DND-41 (cell line): Measurements from ENCODE around the gene CEACAM4.

Experiments used
- ATAC-seq: fragments of 200-7000 bp; cut with Tn5 transposase; 3 replicates; pipeline ENCODE4 v1.9.1; 2021; ENCODE audit warnings: low read depth; ENCODE audit not compliant: insufficient read depth
- DNase-seq: peaks from one replicate; pipeline ENCODE4 v3.0.0-alpha.2; 2020
- H2AFZ ChIP-seq: 2 replicates; pipeline ENCODE4 v1.6.0; 2012; ENCODE audit warnings: low read depth, low read length
- H3K27ac ChIP-seq: 2 replicates; pipeline ENCODE4 v1.5.1; 2012; ENCODE audit warnings: low read length, inconsistent platforms
- H3K27me3 ChIP-seq: fragments of 200-600 bp; sonication (generic); 2 replicates; pipeline ENCODE4 v1.6.0; 2012; ENCODE audit warnings: low read length, mild to moderate bottlenecking, inconsistent platforms; ENCODE audit not compliant: insufficient read depth, poor library complexity
- H3K36me3 ChIP-seq: 2 replicates; pipeline ENCODE4 v1.5.1; 2012; ENCODE audit warnings: low read length, inconsistent platforms; ENCODE audit not compliant: insufficient read depth
- H3K4me1 ChIP-seq: 2 replicates; pipeline ENCODE4 v1.5.1; 2012; ENCODE audit warnings: mild to moderate bottlenecking, low read length; ENCODE audit not compliant: insufficient read depth
- H3K4me2 ChIP-seq: 2 replicates; pipeline ENCODE4 v1.6.0; 2012; ENCODE audit warnings: mild to moderate bottlenecking, moderate library complexity, low read length, inconsistent platforms; ENCODE audit not compliant: insufficient read depth
- H3K4me3 ChIP-seq, 2 experiments: fragments of 200-600 bp in 1 of 2; shearing (Covaris generic) in 1 of 2; 2 replicates each; pipeline ENCODE4 v1.5.1; 2012 to 2016; ENCODE audit warnings: inconsistent platforms in 2 of 2, low read length in 2 of 2, mild to moderate bottlenecking in 2 of 2, low read depth in 1 of 2, moderate library complexity in 1 of 2
- H3K79me2 ChIP-seq: 2 replicates; pipeline ENCODE4 v1.6.0; 2012; ENCODE audit warnings: low read length, inconsistent platforms; ENCODE audit not compliant: insufficient read depth
- H3K9ac ChIP-seq: 2 replicates; pipeline ENCODE4 v1.6.0; 2012; ENCODE audit warnings: low read depth, mild to moderate bottlenecking, inconsistent platforms, low read length, moderate library complexity
- H3K9me3 ChIP-seq: 2 replicates; pipeline ENCODE4 v1.5.1; 2012; ENCODE audit warnings: low read length, moderate library complexity, mild to moderate bottlenecking, inconsistent platforms; ENCODE audit not compliant: insufficient read depth, severe bottlenecking
- H4K20me1 ChIP-seq: 2 replicates; pipeline ENCODE4 v1.6.0; 2012; ENCODE audit warnings: low read length; ENCODE audit not compliant: insufficient read depth
- CTCF ChIP-seq: IDR thresholded peaks from 2 replicates; pipeline ENCODE4 v1.5.1; 2012; ENCODE audit warnings: borderline replicate concordance, low read length, moderate library complexity, mild to moderate bottlenecking; ENCODE audit not compliant: poor library complexity, severe bottlenecking; ENCODE audit errors: extremely low read depth
- EZH2 ChIP-seq: IDR thresholded peaks from 3 replicates; pipeline ENCODE4 v1.6.1; 2012; ENCODE audit warnings: borderline replicate concordance, low read depth, mild to moderate bottlenecking, moderate library complexity, low read length, inconsistent platforms; ENCODE audit not compliant: severe bottlenecking

Gene CEACAM4

GRCh38 chr19:41649827-41650226, 23.0 kb upstream of the CEACAM4 start:
- ATAC-seq (no peak), DNase-seq (no peak)
- H3K27me3 ChIP-seq, result peaks cover 8% of the 10 kb centered on the region
- no peaks in the 10 kb centered on the region for H3K9me3 ChIP-seq
- H3K4me2 ChIP-seq, result no peak overlapping the region
- H3K4me3 ChIP-seq, result no peak overlapping the region
- H4K20me1 ChIP-seq, result no peaks in the 10 kb centered on the region
- H3K79me2 ChIP-seq, result no peaks in the 10 kb centered on the region
- H3K9ac ChIP-seq, result no peak overlapping the region
- H2AFZ ChIP-seq, result no peak overlapping the region
- TF ChIP-seq EZH2 (no peak), CTCF (no peak)
- H3K27ac ChIP-seq, result no peak overlapping the region
- no peaks in the 10 kb centered on the region for H3K36me3 ChIP-seq
- H3K4me1 ChIP-seq, result no peaks in the 10 kb centered on the region

- no peak overlapping the region for H3K9ac ChIP-seq
- no peak for DNase-seq
- H3K4me3 ChIP-seq, result no peak overlapping the region
- H2AFZ ChIP-seq, result no peak overlapping the region
- H3K4me1 ChIP-seq, result no peaks in the 10 kb centered on the region
- no peak overlapping the region for H3K4me2 ChIP-seq
- no peak for ATAC-seq
- no peaks in the 10 kb centered on the region for H3K79me2 ChIP-seq
- H3K9me3 ChIP-seq, result no peaks in the 10 kb centered on the region
- no peak overlapping the region for H3K27ac ChIP-seq
- TF ChIP-seq EZH2 (no peak), CTCF (peak; percentile 15)
- H4K20me1 ChIP-seq, result no peaks in the 10 kb centered on the region
- H3K27me3 ChIP-seq, result peaks cover 8% of the 10 kb centered on the region
- no peaks in the 10 kb centered on the region for H3K36me3 ChIP-seq
Measured at GRCh38 chr19:41646589-41647204, 19.8 kb upstream of the CEACAM4 start.

GRCh38 chr19:41641879-41642485, 15.1 kb upstream of the CEACAM4 start:
- DNase-seq, result peak; percentile 63

More at GRCh38 chr19:41641879-41642485, 15.1 kb upstream of the CEACAM4 start:
- Histone ChIP-seq H3K4me1 (no peaks in the 10 kb centered on the region), H3K36me3 (no peaks in the 10 kb centered on the region), H3K9me3 (no peaks in the 10 kb centered on the region), H4K20me1 (no peaks in the 10 kb centered on the region), H3K9ac (no peak overlapping the region), H2AFZ (no peak overlapping the region), H3K4me3 (no peak overlapping the region), H3K27ac (no peak overlapping the region), H3K4me2 (no peak overlapping the region), H3K79me2 (no peaks in the 10 kb centered on the region), H3K27me3 (no peaks in the 10 kb centered on the region)
- peak; percentile 93 for TF ChIP-seq CTCF
- TF ChIP-seq EZH2, result no peak
- ATAC-seq, result peak; percentile 83
